Activated CD8-positive, alpha-beta T cell treated with anti-CD3 and anti-CD28 coated beads for 36 hours (primary cell): Measurements from ENCODE around the gene C10orf90. TPM values are rescaled to one million over a fixed set of nuclear protein-coding genes. Genes with fewer than 3 reads are reported as not detected.

Experiments
- ATAC-seq: fragments of 200-7000 bp; cut with Tn5 transposase; one replicate; pipeline ENCODE4 v1.10.0; 2021; ENCODE audit warnings: mild to moderate bottlenecking, moderate library complexity
- CTCF ChIA-PET: fragments of 350-600 bp; sonication (Branson Sonifier 250); formaldehyde crosslinking; loops from one replicate; lab custom pipeline; 2021; ENCODE audit warnings: antibody characterized with exemption; lab: Charles Lee
- POLR2A ChIA-PET: fragments of 350-600 bp; sonication (Branson Sonifier 250); formaldehyde crosslinking; loops from one replicate; lab custom pipeline; 2021; ENCODE audit warnings: antibody characterized with exemption; lab: Charles Lee
- DNase-seq: peaks from one replicate; pipeline ENCODE4 v3.0.0-alpha.2; 2020
- H3K27ac Mint-ChIP-seq: one replicate; pipeline ENCODE4 v1.8.0; 2021; ENCODE audit warnings: mild to moderate bottlenecking, mixed read lengths
- H3K27me3 Mint-ChIP-seq: one replicate; pipeline ENCODE4 v1.8.0; 2021; ENCODE audit warnings: mixed read lengths
- H3K36me3 Mint-ChIP-seq: one replicate; pipeline ENCODE4 v1.8.0; 2021; ENCODE audit warnings: low read depth, mixed read lengths
- H3K4me1 Mint-ChIP-seq: one replicate; pipeline ENCODE4 v1.8.0; 2021; ENCODE audit warnings: low read depth, mixed read lengths
- H3K4me3 Mint-ChIP-seq: one replicate; pipeline ENCODE4 v1.8.0; 2021; ENCODE audit warnings: mild to moderate bottlenecking, moderate library complexity, mixed read lengths
- H3K9me3 Mint-ChIP-seq: one replicate; pipeline ENCODE4 v1.8.0; 2021; ENCODE audit warnings: mixed read lengths
- intact Hi-C: fragments of 100-400 bp; cut with micrococcal nuclease; formaldehyde crosslinking; loops from one replicate; pipeline ENCODE4 v1.10.0; 2022
- total RNA-seq, 2 experiments: library from RNA; stranded (reverse); gene quantifications; one replicate each; pipeline ENCODE4 v1.2.3, GENCODE V29; 2021
- TF ChIP-seq, protein P1 (sequence below): fragments of 200-600 bp; IDR thresholded peaks from one replicate; pipeline ENCODE4 v1.8.0; 2022; ENCODE audit warnings: antibody characterized with exemption, mild to moderate bottlenecking

Gene C10orf90
- total RNA-seq, 2 experiments from 2014 or later, result not detected

GRCh38 chr10:126518218-126519080, 152.0 kb downstream of the C10orf90 start:
- intact Hi-C loops, result no loop called here

GRCh38 chr10:126516515-126516914, 154.0 kb downstream of the C10orf90 start:
- no peaks in the 10 kb centered on the region for H3K36me3 Mint-ChIP-seq
- H3K27ac Mint-ChIP-seq, result no peak overlapping the region
- no peaks in the 10 kb centered on the region for H3K4me1 Mint-ChIP-seq
- CTCF ChIA-PET, result no interaction called here
- DNase-seq, result no peak
- TF ChIP-seq, protein P1, sequence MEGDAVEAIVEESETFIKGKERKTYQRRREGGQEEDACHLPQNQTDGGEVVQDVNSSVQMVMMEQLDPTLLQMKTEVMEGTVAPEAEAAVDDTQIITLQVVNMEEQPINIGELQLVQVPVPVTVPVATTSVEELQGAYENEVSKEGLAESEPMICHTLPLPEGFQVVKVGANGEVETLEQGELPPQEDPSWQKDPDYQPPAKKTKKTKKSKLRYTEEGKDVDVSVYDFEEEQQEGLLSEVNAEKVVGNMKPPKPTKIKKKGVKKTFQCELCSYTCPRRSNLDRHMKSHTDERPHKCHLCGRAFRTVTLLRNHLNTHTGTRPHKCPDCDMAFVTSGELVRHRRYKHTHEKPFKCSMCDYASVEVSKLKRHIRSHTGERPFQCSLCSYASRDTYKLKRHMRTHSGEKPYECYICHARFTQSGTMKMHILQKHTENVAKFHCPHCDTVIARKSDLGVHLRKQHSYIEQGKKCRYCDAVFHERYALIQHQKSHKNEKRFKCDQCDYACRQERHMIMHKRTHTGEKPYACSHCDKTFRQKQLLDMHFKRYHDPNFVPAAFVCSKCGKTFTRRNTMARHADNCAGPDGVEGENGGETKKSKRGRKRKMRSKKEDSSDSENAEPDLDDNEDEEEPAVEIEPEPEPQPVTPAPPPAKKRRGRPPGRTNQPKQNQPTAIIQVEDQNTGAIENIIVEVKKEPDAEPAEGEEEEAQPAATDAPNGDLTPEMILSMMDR, result no peak
- no peak for ATAC-seq
- intact Hi-C loops, result no loop called here
- H3K27me3 Mint-ChIP-seq, result no peaks in the 10 kb centered on the region
- H3K9me3 Mint-ChIP-seq, result no peaks in the 10 kb centered on the region
- POLR2A ChIA-PET, result no interaction called here
- no peak overlapping the region for H3K4me3 Mint-ChIP-seq

More at GRCh38 chr10:126518218-126519080, 152.0 kb downstream of the C10orf90 start:
- no peak overlapping the region for H3K4me3 Mint-ChIP-seq
- DNase-seq (no peak), ATAC-seq (no peak)
- no peaks in the 10 kb centered on the region for H3K27me3 Mint-ChIP-seq
- H3K36me3 Mint-ChIP-seq, result no peaks in the 10 kb centered on the region
- no peak overlapping the region for H3K27ac Mint-ChIP-seq
- TF ChIP-seq, protein P1, result no peak
- H3K4me1 Mint-ChIP-seq, result no peaks in the 10 kb centered on the region
- no peaks in the 10 kb centered on the region for H3K9me3 Mint-ChIP-seq
- POLR2A ChIA-PET, result no interaction called here
- CTCF ChIA-PET, result no interaction called here

DNA sequence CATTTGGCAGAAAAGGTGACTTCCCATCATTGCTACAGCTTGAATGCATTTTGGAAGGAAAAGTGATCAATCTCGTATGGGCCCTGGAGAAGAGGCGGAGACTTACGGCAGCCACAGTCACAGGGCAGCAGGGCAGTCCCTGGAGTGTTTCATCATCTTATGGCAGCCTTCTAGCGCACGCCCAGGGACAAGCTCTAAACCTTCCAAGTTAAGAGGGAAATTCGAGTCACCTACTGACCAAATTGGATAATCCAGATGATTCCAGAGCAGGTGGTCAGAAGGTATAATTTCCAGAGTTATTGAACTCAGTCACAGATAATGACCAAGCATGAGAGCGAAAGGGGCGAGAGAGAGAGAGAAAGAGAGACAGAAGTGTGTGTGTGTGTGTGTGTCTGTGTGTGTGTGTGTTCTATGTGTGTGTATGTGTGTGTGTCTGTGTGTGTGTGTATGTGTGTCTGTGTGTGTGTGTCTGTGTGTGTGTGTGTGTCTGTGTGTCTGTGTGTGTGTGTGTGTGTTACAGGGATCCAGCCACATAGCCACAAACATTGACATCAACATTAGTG, 158.5 kb downstream of the C10orf90 start:
- POLR2A ChIA-PET, result no interaction called here
- intact Hi-C loops, result no loop called here
- Mint-ChIP-seq H3K4me1 (no peaks in the 10 kb centered on the region), H3K36me3 (no peaks in the 10 kb centered on the region), H3K9me3 (no peaks in the 10 kb centered on the region), H3K4me3 (no peak overlapping the region), H3K27me3 (no peaks in the 10 kb centered on the region), H3K27ac (no peak overlapping the region)
- no peak for ATAC-seq
- no peak for DNase-seq
- TF ChIP-seq, protein P1, result no peak
- CTCF ChIA-PET, result no interaction called here

DNA sequence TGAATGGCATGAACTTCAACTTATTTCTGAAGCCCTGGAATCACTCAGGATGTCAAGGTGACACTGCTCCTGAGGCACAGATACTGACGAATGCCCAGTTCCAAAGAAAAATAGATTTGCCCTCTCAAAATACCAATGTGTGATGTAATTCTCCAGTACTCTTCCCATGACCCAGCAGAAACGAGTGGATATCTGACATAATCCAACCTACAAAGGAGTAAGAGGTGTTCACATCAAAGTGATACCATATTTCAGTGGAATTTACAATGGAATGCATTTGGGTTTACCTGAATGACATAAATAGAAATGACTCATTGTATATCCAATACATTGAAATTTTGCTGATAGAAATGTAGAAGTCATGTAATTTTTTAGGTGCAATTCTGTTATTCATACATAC, 161.3 kb downstream of the C10orf90 start:
- ATAC-seq, result no peak
- intact Hi-C loops, result no loop called here
- ChIA-PET POLR2A (no interaction called here), CTCF (no interaction called here)
- Mint-ChIP-seq H3K27ac (no peak overlapping the region), H3K9me3 (no peaks in the 10 kb centered on the region), H3K36me3 (no peaks in the 10 kb centered on the region), H3K4me3 (no peak overlapping the region), H3K27me3 (no peaks in the 10 kb centered on the region), H3K4me1 (no peaks in the 10 kb centered on the region)
- TF ChIP-seq, protein P1, result no peak
- DNase-seq, result no peak

DNA sequence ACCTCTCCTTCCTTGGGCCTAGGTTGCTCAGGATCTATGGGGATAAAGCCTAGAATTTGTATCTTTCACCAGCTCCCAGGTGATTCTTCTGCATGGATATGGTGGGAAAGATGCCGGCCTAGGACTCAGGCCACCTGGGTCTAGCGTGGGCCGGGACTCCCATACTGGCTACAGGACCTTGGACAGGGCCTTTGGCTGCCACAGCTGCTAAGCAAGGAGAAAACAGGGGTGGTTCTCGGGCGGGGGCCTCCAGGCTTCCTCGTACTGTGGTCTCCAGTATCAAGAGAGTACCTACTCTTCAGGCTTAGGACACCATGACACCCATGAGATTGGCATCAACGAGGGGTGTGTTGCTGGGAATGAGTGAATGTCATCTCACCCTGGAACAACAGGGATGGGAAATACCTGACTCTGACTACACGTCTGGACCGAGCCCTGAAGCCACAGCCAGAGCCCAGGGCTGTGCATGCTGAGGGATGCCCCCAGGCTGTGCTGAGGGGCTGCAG, 161.9 kb downstream of the C10orf90 start:
- CTCF ChIA-PET, result no interaction called here
- no peak overlapping the region for H3K4me3 Mint-ChIP-seq
- H3K36me3 Mint-ChIP-seq, result no peaks in the 10 kb centered on the region
- no peaks in the 10 kb centered on the region for H3K9me3 Mint-ChIP-seq
- no peak overlapping the region for H3K27ac Mint-ChIP-seq
- intact Hi-C loops, result no loop called here
- no peak for ATAC-seq
- TF ChIP-seq, protein P1, result no peak
- H3K27me3 Mint-ChIP-seq, result no peaks in the 10 kb centered on the region
- POLR2A ChIA-PET, result no interaction called here
- DNase-seq, result no peak
- H3K4me1 Mint-ChIP-seq, result no peaks in the 10 kb centered on the region
